Left ventricle myocardium inferior (tissue), 1 donor: ENCODE results near the gene THADA. TPM values are rescaled to one million over a fixed set of nuclear protein-coding genes. Genes with fewer than 3 reads are reported as not detected.

Source experiments
- DNase-seq: peaks from one replicate; pipeline ENCODE4 v3.0.0-alpha.2; 2020
- H3K27ac ChIP-seq: fragments of 200-600 bp; replicated peaks from 2 replicates; pipeline ENCODE4 v1.8.0; 2021
- H3K27me3 ChIP-seq: fragments of 200-600 bp; 2 replicates; pipeline ENCODE4 v1.8.0; 2021; ENCODE audit warnings: low read depth
- H3K36me3 ChIP-seq: fragments of 200-600 bp; 2 replicates; pipeline ENCODE4 v1.8.0; 2021
- H3K4me1 ChIP-seq: fragments of 200-600 bp; 2 replicates; pipeline ENCODE4 v1.8.0; 2021
- H3K4me3 ChIP-seq: fragments of 200-600 bp; 2 replicates; pipeline ENCODE4 v1.8.0; 2021; ENCODE audit warnings: mild to moderate bottlenecking, moderate library complexity
- H3K9me3 ChIP-seq: fragments of 200-600 bp; replicated peaks from 2 replicates; pipeline ENCODE4 v1.8.0; 2021
- CTCF ChIP-seq: fragments of 200-600 bp; IDR thresholded peaks from 2 replicates; pipeline ENCODE4 v1.8.0; 2021; ENCODE audit warnings: antibody characterized with exemption, mild to moderate bottlenecking, borderline replicate concordance
- intact Hi-C: fragments of 100-400 bp; cut with micrococcal nuclease; formaldehyde crosslinking; loops from one replicate; pipeline ENCODE4 v1.11.0; 2022
- total RNA-seq: library from RNA; stranded (reverse); fragmentation: NEBNext Ultra II Directional; extraction: Animal tissue kit (Norgen Biotek cat#: 25700); gene quantifications from one replicate; pipeline ENCODE4 v1.2.1, GENCODE V29; 2021
- donor health status: DM: no; HTN: yes; CAD: no; lungs with severe emphysema.

THADA gene
- total RNA-seq, 1 donor from 2014 or later = 15.4 TPM

- no peaks in the 10 kb centered on the region for H3K9me3 ChIP-seq
- intact Hi-C loops = no loop called here
- H3K27ac ChIP-seq = no peak overlapping the region
- TF ChIP-seq CTCF = no peak
- DNase-seq = no peak
- H3K36me3 ChIP-seq = no peaks in the 10 kb centered on the region
- peaks cover 8% of the 10 kb centered on the region for H3K27me3 ChIP-seq
- H3K4me3 ChIP-seq = no peak overlapping the region
- no peaks in the 10 kb centered on the region for H3K4me1 ChIP-seq
These were observed 17.1 kb upstream of the THADA start for GRCh38 chr2:43612944-43613343.

GRCh38 chr2:43611987-43612894 is 16.4 kb upstream of the THADA start:
- Histone ChIP-seq H3K4me1 (no peaks in the 10 kb centered on the region), H3K27ac (no peak overlapping the region), H3K4me3 (no peak overlapping the region), H3K36me3 (no peaks in the 10 kb centered on the region), H3K27me3 (peaks cover under 1% of the 10 kb centered on the region), H3K9me3 (no peaks in the 10 kb centered on the region)
- peak; percentile 85 for TF ChIP-seq CTCF
- intact Hi-C loops = no loop called here
- DNase-seq = peak; percentile 53

DNA sequence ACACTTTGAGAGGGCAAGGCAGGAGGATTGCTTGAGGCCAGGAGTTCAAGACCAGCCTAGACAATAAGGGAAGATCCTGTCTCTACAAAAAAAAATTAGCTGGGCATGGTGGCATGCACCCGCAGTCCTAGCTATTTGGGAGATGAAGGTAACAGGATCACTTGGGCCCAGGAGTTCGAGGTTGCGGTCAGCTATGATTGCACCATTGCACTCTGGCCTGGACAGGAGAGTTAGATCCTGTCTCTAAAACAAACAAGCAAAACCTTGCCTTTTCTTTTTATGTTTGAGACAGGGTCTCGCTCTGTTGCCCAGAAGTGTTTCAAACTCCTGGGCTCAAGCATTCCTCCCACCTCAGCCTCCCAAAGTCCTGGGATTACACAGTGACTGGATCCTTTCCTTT is 14.5 kb upstream of the THADA start:
- Histone ChIP-seq H3K27ac (no peak overlapping the region), H3K4me1 (no peaks in the 10 kb centered on the region), H3K27me3 (no peaks in the 10 kb centered on the region), H3K36me3 (no peaks in the 10 kb centered on the region), H3K4me3 (no peak overlapping the region), H3K9me3 (no peaks in the 10 kb centered on the region)
- intact Hi-C loops = no loop called here
- TF ChIP-seq CTCF = no peak
- DNase-seq = no peak

- Histone ChIP-seq H3K9me3 (no peaks in the 10 kb centered on the region), H3K27me3 (no peaks in the 10 kb centered on the region), H3K36me3 (no peaks in the 10 kb centered on the region), H3K27ac (no peak overlapping the region), H3K4me1 (no peaks in the 10 kb centered on the region), H3K4me3 (no peak overlapping the region)
- DNase-seq = no peak
- peak; percentile 78 for TF ChIP-seq CTCF
- intact Hi-C loops = no loop called here
These were observed 13.6 kb upstream of the THADA start for GRCh38 chr2:43609290-43609918.

GRCh38 chr2:43605851-43606250 is 10.0 kb upstream of the THADA start:
- no peaks in the 10 kb centered on the region for H3K27me3 ChIP-seq
- no peaks in the 10 kb centered on the region for H3K4me1 ChIP-seq
- no peaks in the 10 kb centered on the region for H3K9me3 ChIP-seq
- TF ChIP-seq CTCF = no peak
- no peak overlapping the region for H3K4me3 ChIP-seq
- no peaks in the 10 kb centered on the region for H3K36me3 ChIP-seq
- no peak overlapping the region for H3K27ac ChIP-seq
- DNase-seq = no peak
- intact Hi-C loops = no loop called here
